Stomach (tissue), 19 donors: ENCODE results near the gene CNTD1. TPM values are rescaled to one million over a fixed set of nuclear protein-coding genes. Genes with fewer than 3 reads are reported as not detected.
A peak's percentile ranks its signal among the peaks of the same experiment; 100 is the strongest.

Experiments
- DNase-seq, 2 donors: peaks; one replicate each; pipeline versions ENCODE4 v3.0.0 to v3.0.0-alpha.2; 2013 to 2019
- H3K27ac ChIP-seq, 5 donors: fragments of 200-600 bp in 4 of 5; sonication (generic) in 4 of 5; one replicate each; pipeline ENCODE4 v1.5.1; 2013 to 2019; ENCODE audit warnings: mild to moderate bottlenecking in 1 of 5, moderate library complexity in 1 of 5
- H3K27me3 ChIP-seq, 3 donors: fragments of 200-600 bp; sonication (generic); one replicate each; pipeline ENCODE4 v1.5.1; 2017 to 2019; ENCODE audit warnings: mixed run types in 1 of 3
- H3K36me3 ChIP-seq, 4 donors: fragments of 200-600 bp; sonication (generic); 1 replicate in 3 of 4; 2 replicates in 1 of 4; pipeline ENCODE4 v1.5.1; 2016 to 2019
- H3K4me1 ChIP-seq, 4 donors: fragments of 200-600 bp; sonication (generic); one replicate each; pipeline ENCODE4 v1.5.1; 2016 to 2019
- H3K4me3 ChIP-seq, 4 donors: fragments of 200-600 bp; sonication (generic) in 3 of 4; one replicate each; pipeline ENCODE4 v1.5.1; 2016 to 2019; ENCODE audit warnings: mild to moderate bottlenecking in 1 of 4
- H3K9me3 ChIP-seq, 4 donors: fragments of 200-600 bp; sonication (generic); one replicate each; pipeline ENCODE4 v1.5.1; 2016 to 2019
- EP300 ChIP-seq: sonication (generic); formaldehyde crosslinking; IDR thresholded peaks from one replicate; pipeline ENCODE4 v1.6.1; 2017; ENCODE audit warnings: antibody characterized with exemption
- POLR2A ChIP-seq, 4 donors: fragments of 450-650 bp; IDR thresholded peaks; one replicate each; pipeline ENCODE4 v1.6.1; 2016; ENCODE audit warnings: antibody characterized with exemption in 4 of 4, control low read depth in 2 of 4, mild to moderate bottlenecking in 1 of 4, moderate library complexity in 1 of 4
- POLR2AphosphoS5 ChIP-seq, 3 donors: sonication (generic); formaldehyde crosslinking; IDR thresholded peaks; one replicate each; pipeline ENCODE4 v1.6.1; 2016; ENCODE audit warnings: antibody characterized with exemption in 3 of 3
- WGBS, 5 donors: extraction: QIAGEN DNeasy Blood & Tissue Kit in 3 of 5; methylation state at CpG; one replicate each; pipeline versions ENCODE4 v1.1.5 to v1.1.7; 2013 to 2018; 5-methylcytosine and 5-hydroxymethylcytosine counted together
- intact Hi-C: fragments of 100-400 bp; cut with DNase I; formaldehyde crosslinking; loops from one replicate; pipeline ENCODE4 v1.15.1; 2023; ENCODE audit warnings: low total_unique reads
- long read RNA-seq, 10 donors: transcript quantifications; one replicate each; lab custom pipeline, GENCODE V29; 2026
- polyA plus RNA-seq, 3 donors: library from polyadenylated mRNA; stranded (reverse); fragments of 200-250 nt; gene quantifications; one replicate each; pipeline ENCODE4 v1.2.3, GENCODE V29; 2013
- total RNA-seq, 5 donors: library from RNA; depleted of rRNA; stranded (reverse); fragments of >200 nt; gene quantifications; one replicate each; pipeline versions ENCODE4 v1.1.0 to v1.2.3, GENCODE V29; 2014 to 2016
- TF ChIP-seq, protein P1 (sequence below), 7 experiments: fragments of 450-650 bp in 4 of 7; fragments of 200-600 bp in 3 of 7; sonication (generic) in 3 of 7; IDR thresholded peaks; one replicate each; pipeline ENCODE4 v1.5.1; 2016 to 2019; ENCODE audit warnings: antibody characterized with exemption in 7 of 7, control low read depth in 2 of 7, mild to moderate bottlenecking in 1 of 7
- donor health status: healthy with polysubstance abuse.
- donor health status: Bipolar disorder and iron deficiency.
- donor health status: healthy.

Gene CNTD1, protein sequence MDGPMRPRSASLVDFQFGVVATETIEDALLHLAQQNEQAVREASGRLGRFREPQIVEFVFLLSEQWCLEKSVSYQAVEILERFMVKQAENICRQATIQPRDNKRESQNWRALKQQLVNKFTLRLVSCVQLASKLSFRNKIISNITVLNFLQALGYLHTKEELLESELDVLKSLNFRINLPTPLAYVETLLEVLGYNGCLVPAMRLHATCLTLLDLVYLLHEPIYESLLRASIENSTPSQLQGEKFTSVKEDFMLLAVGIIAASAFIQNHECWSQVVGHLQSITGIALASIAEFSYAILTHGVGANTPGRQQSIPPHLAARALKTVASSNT
- total RNA-seq = 1 to 10 TPM in 2 of 5 donors, under 1 TPM in 1, not detected in 2; 0.29 to 2.2 (median 1.3) TPM
- 1 to 10 TPM; 1.3 to 2.4 (median 1.3) TPM for polyA plus RNA-seq
- long read RNA-seq, donor 1 = 0 reads
- long read RNA-seq, donor 2 = 0 reads
- long read RNA-seq, donor 3 = 0 reads
- long read RNA-seq, donor 4 = 0 reads
- long read RNA-seq, donor 5 = 0 reads
- long read RNA-seq, donor 6 = 0 reads
- long read RNA-seq, donor 7 = 0 reads
- long read RNA-seq, donor 8 = 0 reads
- long read RNA-seq, donor 9, partial matches to known transcripts = 15 of 32 reads
- long read RNA-seq, donor 9, other reads (novel, unspliced or antisense) = 17 of 32 reads
- long read RNA-seq, donor 10, partial matches to known transcripts = 13 of 13 reads
- long read RNA-seq, donor 10, other reads (novel, unspliced or antisense) = 0 of 13 reads

DNA sequence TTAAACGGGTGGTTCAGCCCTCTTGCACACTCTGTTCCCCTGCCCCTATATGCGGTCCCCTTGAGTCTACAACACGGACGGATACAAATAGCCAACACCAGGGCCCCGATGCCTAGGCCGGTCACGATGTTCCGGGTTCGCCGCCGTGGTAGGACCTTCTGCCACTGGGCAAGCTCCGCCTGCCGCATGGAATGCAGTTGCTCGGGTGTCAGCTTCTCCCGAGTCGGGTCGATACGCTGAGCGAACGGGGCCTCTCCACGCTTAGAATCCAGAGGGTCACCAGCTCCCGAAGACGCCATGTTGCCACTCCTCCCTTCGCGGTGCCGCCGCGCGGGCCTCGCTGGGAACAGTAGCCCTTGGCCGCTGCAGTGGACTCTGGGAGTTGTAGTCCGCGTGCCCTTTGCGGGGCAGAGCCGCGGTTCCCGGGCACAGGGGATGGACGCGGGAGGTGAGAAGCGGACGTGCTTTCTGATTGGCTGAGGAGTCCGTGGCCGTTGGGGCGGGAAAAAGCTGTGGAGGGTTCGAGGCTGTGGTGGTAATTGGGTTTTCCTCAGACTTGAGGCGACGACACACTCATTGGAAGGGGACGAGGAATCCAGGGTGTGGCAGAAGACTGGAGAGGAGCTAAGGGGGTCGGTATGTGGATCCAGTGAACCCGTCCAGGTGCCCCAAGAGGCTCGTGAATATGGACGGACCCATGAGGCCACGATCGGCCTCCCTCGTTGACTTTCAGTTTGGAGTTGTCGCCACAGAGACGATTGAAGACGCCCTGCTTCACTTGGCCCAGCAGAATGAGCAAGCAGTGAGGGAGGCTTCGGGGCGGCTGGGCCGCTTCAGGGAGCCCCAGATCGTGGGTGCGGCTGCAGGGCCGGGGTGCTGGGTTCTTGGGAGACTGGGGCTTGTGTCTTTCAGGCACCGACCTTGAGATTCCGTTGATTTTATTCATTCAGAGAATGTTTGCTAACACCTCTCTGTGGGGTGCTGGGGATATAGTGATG lies at the start of gene CNTD1, which contains the start of gene COA3:
TSS of gene CNTD1 (plus strand) at position 479 of the 998 bp plus-strand sequence. CDS start at position 686, 207 bp downstream.
TSS of gene COA3 (minus strand) at position 322 of the 998 bp plus-strand sequence. CDS start at position 299, 23 bp downstream.
- TF ChIP-seq, protein P1, sequence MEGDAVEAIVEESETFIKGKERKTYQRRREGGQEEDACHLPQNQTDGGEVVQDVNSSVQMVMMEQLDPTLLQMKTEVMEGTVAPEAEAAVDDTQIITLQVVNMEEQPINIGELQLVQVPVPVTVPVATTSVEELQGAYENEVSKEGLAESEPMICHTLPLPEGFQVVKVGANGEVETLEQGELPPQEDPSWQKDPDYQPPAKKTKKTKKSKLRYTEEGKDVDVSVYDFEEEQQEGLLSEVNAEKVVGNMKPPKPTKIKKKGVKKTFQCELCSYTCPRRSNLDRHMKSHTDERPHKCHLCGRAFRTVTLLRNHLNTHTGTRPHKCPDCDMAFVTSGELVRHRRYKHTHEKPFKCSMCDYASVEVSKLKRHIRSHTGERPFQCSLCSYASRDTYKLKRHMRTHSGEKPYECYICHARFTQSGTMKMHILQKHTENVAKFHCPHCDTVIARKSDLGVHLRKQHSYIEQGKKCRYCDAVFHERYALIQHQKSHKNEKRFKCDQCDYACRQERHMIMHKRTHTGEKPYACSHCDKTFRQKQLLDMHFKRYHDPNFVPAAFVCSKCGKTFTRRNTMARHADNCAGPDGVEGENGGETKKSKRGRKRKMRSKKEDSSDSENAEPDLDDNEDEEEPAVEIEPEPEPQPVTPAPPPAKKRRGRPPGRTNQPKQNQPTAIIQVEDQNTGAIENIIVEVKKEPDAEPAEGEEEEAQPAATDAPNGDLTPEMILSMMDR (IDR thresholded peaks at IDR 0.05) = no peak
- TF ChIP-seq POLR2A (IDR thresholded peaks at IDR 0.05) (no peak), POLR2AphosphoS5 (IDR thresholded peaks at IDR 0.05) (peak; percentile 51 to 91 (median 79)), EP300 (no peak)
- no peaks in the 10 kb centered on the region for H3K9me3 ChIP-seq
- peaks cover 0 to 28% (median 17%) of the 10 kb centered on the region in 4 donors for H3K36me3 ChIP-seq
- 21 to 26% (median 23%) methylated on average over 53 to 66 of the region's 66 CpGs for WGBS, 5 donors
- no peaks in the 10 kb centered on the region for H3K27me3 ChIP-seq
- intact Hi-C loops = no loop called here
- peak; percentile 88 to 96 for DNase-seq
- H3K4me1 ChIP-seq = peaks cover 18 to 51% (median 36%) of the 10 kb centered on the region in 4 donors
- peak within 1 kb of the TSS; percentile 73 to 96 (median 84) for H3K4me3 ChIP-seq
- H3K27ac ChIP-seq = peak within 1 kb of the TSS; percentile 87 to 91 (median 89)

DNA sequence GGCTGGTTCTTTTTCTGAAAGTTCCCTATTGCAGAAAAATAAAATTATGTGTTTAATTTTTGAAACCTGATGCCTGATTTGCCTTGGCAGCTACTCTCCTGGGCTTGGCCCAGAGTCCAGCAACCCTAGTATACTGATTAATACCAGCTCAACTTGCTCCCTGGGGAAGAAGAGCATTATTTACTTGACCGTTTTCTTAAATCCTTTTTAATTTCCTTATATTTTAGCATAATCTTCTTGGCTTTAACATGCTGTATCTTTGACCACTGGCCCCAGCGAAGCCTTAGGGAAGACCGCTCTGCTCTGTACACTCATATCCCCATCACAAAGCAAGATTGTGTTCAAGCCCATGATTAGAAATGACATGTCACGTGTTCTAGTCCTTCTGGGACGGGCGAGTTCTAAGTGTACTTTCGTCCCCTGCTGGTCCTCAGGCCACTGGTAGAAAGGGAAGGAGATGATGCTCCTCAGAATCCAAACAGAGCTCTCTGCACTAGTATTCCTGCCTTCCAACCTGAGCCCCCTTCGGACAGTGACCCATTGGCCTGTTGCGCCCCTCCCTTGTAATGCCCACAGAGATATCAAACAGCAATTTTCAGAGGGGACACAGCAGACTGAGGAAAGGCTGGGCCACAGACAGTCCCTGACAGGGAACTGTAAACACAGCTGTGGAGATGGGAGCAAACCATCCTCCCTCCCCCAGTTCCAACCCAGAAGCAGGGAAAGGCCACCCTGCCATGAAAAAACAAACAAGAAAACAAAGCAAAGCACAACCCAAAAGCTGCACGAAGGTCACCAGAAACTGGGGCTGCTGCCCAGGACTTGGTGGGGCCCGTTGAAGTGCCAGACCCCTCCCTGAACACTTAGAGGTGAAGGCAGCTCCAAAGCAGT lies 49.5 kb upstream of the CNTD1 start:
- no peaks in the 10 kb centered on the region for H3K36me3 ChIP-seq
- intact Hi-C loops = no loop called here
- peaks cover under 1 to 43% (median 34%) of the 10 kb centered on the region in 4 donors for H3K4me1 ChIP-seq
- 38 to 64% (median 41%) methylated on average over 11 of the region's 11 CpGs for WGBS, 5 donors
- no peaks in the 10 kb centered on the region for H3K27me3 ChIP-seq
- TF ChIP-seq, protein P1 (IDR thresholded peaks at IDR 0.05) = no peak
- no peak for TF ChIP-seq POLR2A (IDR thresholded peaks at IDR 0.05)
- no peak for TF ChIP-seq POLR2AphosphoS5 (IDR thresholded peaks at IDR 0.05)
- peak; percentile 10 to 31 for DNase-seq
- no peaks in the 10 kb centered on the region for H3K9me3 ChIP-seq
- H3K27ac ChIP-seq = peak overlapping the region; percentile 3 to 64 (median 51)
- no peak overlapping the region for H3K4me3 ChIP-seq

DNA sequence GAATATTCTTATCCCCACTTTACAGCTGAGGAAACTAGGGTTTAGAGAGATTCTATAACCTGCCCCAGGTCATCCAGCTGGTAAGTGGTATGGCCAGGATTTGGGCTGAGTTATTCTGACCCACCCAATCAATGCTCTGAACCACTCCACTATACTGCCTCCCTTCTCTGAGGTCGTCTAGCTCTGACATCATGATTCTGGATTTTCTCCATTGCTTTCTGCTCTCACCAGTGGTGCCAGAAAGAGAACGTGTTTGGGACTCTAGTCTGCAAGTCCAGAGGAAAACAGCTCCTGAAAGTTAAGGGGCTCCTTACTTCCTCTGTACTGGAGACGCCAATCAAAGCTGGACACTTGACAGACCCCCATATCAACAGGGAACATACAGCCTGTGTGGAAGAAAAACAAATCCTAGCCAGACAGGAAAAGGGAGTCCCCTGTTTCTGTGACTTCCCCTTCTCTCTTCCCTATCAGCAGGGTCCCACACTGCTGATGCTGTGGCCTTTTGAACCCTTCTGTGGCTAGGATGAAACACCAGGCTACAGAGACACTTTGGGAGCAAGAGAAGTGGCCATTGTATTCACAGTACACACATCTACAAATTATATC lies 47.8 kb upstream of the CNTD1 start:
- intact Hi-C loops = no loop called here
- peak overlapping the region in 3 of 5 donors; percentile 51 to 64 (median 60) for H3K27ac ChIP-seq
- H3K4me3 ChIP-seq = no peak overlapping the region
- H3K4me1 ChIP-seq = peaks cover 0 to 35% (median 22%) of the 10 kb centered on the region in 4 donors
- H3K27me3 ChIP-seq = no peaks in the 10 kb centered on the region
- 37 to 55% (median 42%) methylated on average over 3 of the region's 3 CpGs for WGBS, 5 donors
- H3K9me3 ChIP-seq = no peaks in the 10 kb centered on the region
- peak in 1 of 2 donors; percentile 49 for DNase-seq
- no peak for TF ChIP-seq POLR2A (IDR thresholded peaks at IDR 0.05)
- no peak for TF ChIP-seq EP300
- TF ChIP-seq, protein P1 (IDR thresholded peaks at IDR 0.05) = no peak
- TF ChIP-seq POLR2AphosphoS5 (IDR thresholded peaks at IDR 0.05) = no peak
- no peaks in the 10 kb centered on the region for H3K36me3 ChIP-seq
